T-helper 2 cell treated with Interferon-gamma antibody and Interleukin-4, amounts not matched to agents 5 μg/mL and 100 μg/mL, for 36 hours (primary cell): Measurements from ENCODE around the gene TREML4.
"Not testable (repeated sequence)": the region's sequence is repeated elsewhere in the genome, so short reads cannot be mapped to it uniquely, and the experiment has no call there.

Experiments
- DNase-seq: peaks from one replicate; pipeline ENCODE4 v3.0.0; 2021; ENCODE audit warnings: low spot score
- H3K27ac Mint-ChIP-seq: one replicate; pipeline ENCODE4 v1.8.0; 2021; ENCODE audit warnings: mild to moderate bottlenecking, mixed read lengths
- H3K27me3 Mint-ChIP-seq: one replicate; pipeline ENCODE4 v1.8.0; 2021; ENCODE audit warnings: low read depth, mixed read lengths
- H3K36me3 Mint-ChIP-seq: one replicate; pipeline ENCODE4 v1.8.0; 2021; ENCODE audit warnings: low read depth, mixed read lengths
- H3K4me1 Mint-ChIP-seq: one replicate; pipeline ENCODE4 v1.8.0; 2021; ENCODE audit warnings: low read depth, mixed read lengths
- H3K4me3 Mint-ChIP-seq: one replicate; pipeline ENCODE4 v1.8.0; 2022; ENCODE audit warnings: mild to moderate bottlenecking, moderate library complexity, mixed read lengths
- H3K9me3 Mint-ChIP-seq: one replicate; pipeline ENCODE4 v1.8.0; 2021; ENCODE audit warnings: mixed read lengths

TREML4 gene, protein sequence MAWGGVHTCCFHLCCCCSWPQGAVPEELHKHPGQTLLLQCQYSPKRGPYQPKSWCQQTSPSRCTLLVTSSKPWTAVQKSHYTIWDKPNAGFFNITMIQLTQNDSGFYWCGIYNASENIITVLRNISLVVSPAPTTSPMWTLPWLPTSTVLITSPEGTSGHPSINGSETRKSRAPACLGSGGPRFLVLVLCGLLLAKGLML

GRCh38 chr6:41228096-41228495 is at the start of gene TREML4:
Gene TREML4, plus strand, starts transcription at chr6:41228349. Its CDS starts 79 bp downstream, at chr6:41228428.
- Mint-ChIP-seq H3K4me1 (no peaks in the 10 kb centered on the region), H3K27me3 (peaks cover 55% of the 10 kb centered on the region), H3K9me3 (no peaks in the 10 kb centered on the region), H3K4me3 (no peak within 1 kb of the TSS), H3K36me3 (no peaks in the 10 kb centered on the region), H3K27ac (no peak within 1 kb of the TSS)
- DNase-seq: no peak

DNA sequence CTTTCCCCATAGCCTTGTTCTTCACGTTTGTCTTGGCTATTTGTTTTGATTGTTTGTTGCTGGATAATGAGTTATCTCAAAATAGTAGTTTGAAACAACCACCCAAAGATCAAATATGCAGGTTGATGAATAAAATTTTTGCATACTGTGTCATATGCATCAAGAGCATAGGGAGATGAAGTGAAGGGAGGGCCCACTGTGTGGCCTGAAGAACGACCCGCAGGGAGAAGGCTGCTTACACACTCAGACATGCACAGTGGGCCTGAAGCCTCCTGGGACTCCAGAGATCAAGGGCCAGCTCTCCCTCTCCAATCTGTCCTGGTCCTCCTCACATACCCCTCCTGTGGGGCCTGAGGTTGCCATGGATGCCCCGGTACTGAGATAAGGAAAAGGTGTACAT is 49.0 kb upstream of the TREML4 start:
- Mint-ChIP-seq H3K4me1 (peaks cover 13% of the 10 kb centered on the region), H3K27me3 (peaks cover 31% of the 10 kb centered on the region), H3K9me3 (no peaks in the 10 kb centered on the region), H3K4me3 (no peak overlapping the region), H3K36me3 (no peaks in the 10 kb centered on the region), H3K27ac (no peak overlapping the region)
- no peak for DNase-seq

GRCh38 chr6:41181566-41181965 is 46.6 kb upstream of the TREML4 start:
- H3K27ac Mint-ChIP-seq: no peak overlapping the region
- H3K27me3 Mint-ChIP-seq: peaks cover 20% of the 10 kb centered on the region
- peaks cover 24% of the 10 kb centered on the region for H3K4me1 Mint-ChIP-seq
- H3K36me3 Mint-ChIP-seq: no peaks in the 10 kb centered on the region
- H3K4me3 Mint-ChIP-seq: no peak overlapping the region
- no peak for DNase-seq
- H3K9me3 Mint-ChIP-seq: no peaks in the 10 kb centered on the region

DNA sequence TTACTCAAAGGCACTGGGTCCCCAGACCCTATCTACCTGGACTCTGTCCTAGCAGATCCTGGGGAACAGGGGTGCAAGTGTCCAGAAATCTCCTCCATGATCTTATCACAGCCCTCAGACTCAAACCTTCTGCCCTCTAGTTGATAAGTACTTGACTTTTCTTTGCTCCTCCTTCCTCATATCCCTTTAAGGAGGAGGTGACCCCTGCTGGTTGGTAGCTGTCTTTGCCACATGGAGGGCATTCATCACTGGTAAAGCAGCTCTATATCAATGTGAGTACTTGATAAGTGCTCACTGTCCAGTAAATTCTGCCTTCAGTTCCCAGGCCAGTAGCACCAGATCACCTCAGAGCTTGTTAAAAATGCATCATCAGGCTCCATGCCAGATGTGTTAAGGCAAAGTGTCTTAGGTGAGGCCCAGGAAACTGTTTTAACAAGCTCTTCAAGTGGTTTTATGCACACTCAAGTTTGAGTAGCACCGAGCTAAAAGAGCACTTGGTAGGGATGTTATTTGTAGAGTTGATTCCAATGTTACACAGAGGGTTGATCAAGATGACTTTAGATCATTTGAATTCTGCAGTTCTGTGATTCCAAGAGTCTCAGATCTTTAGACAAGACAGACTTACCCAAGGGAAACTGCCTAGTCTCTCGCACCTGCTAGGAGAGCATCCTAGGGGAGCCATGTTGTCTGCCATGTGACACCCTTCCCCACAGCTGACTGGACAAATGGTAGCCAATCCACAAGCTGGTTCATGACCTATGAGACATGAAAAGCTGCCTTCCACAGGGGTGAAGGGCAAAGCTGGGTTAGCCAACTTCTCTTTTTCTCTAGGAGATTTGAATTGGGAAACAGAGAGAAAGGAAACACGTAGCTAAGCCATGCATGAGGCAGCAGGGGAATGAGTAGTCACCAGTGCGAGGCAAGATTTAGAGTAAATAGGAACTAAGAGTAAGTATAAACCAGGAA is 45.8 kb upstream of the TREML4 start:
- Mint-ChIP-seq H3K4me1 (peaks cover 27% of the 10 kb centered on the region), H3K27ac (no peak overlapping the region), H3K36me3 (no peaks in the 10 kb centered on the region), H3K4me3 (no peak overlapping the region), H3K9me3 (no peaks in the 10 kb centered on the region), H3K27me3 (peaks cover 13% of the 10 kb centered on the region)
- peak; percentile 45 for DNase-seq

GRCh38 chr6:41184761-41185160 is 43.4 kb upstream of the TREML4 start:
- peaks cover 6% of the 10 kb centered on the region for H3K36me3 Mint-ChIP-seq
- H3K4me1 Mint-ChIP-seq: peaks cover 37% of the 10 kb centered on the region
- no peak overlapping the region for H3K27ac Mint-ChIP-seq

GRCh38 chr6:41186031-41186562 is 42.1 kb upstream of the TREML4 start:
- H3K36me3 Mint-ChIP-seq: peaks cover 20% of the 10 kb centered on the region
- H3K9me3 Mint-ChIP-seq: peaks cover 17% of the 10 kb centered on the region
- peak overlapping the region; percentile 41 for H3K27ac Mint-ChIP-seq
- DNase-seq: no peak
- peaks cover 37% of the 10 kb centered on the region for H3K4me1 Mint-ChIP-seq
- no peaks in the 10 kb centered on the region for H3K27me3 Mint-ChIP-seq
- H3K4me3 Mint-ChIP-seq: no peak overlapping the region

More at GRCh38 chr6:41184761-41185160, 43.4 kb upstream of the TREML4 start:
- Mint-ChIP-seq H3K9me3 (peaks cover 6% of the 10 kb centered on the region), H3K27me3 (peaks cover 2% of the 10 kb centered on the region), H3K4me3 (no peak overlapping the region)
- DNase-seq: no peak

- Mint-ChIP-seq H3K9me3 (peaks cover 17% of the 10 kb centered on the region), H3K4me3 (no peak overlapping the region), H3K27me3 (no peaks in the 10 kb centered on the region), H3K4me1 (peaks cover 23% of the 10 kb centered on the region), H3K27ac (no peak overlapping the region), H3K36me3 (peaks cover 33% of the 10 kb centered on the region)
- no peak for DNase-seq
Observed at GRCh38 chr6:41187924-41188886, 39.9 kb upstream of the TREML4 start.

- H3K4me3 Mint-ChIP-seq, H3K27ac Mint-ChIP-seq, H3K27me3 Mint-ChIP-seq, DNase-seq: not testable (repeated sequence)
- Mint-ChIP-seq H3K36me3 (peaks cover 37% of the 10 kb centered on the region), H3K4me1 (peaks cover 23% of the 10 kb centered on the region), H3K9me3 (peaks cover 17% of the 10 kb centered on the region)
Observed at GRCh38 chr6:41189046-41189445, 39.1 kb upstream of the TREML4 start.

GRCh38 chr6:41189967-41190366 is 38.2 kb upstream of the TREML4 start:
- H3K27me3 Mint-ChIP-seq: no peaks in the 10 kb centered on the region
- H3K4me1 Mint-ChIP-seq: peaks cover 28% of the 10 kb centered on the region
- peaks cover 17% of the 10 kb centered on the region for H3K9me3 Mint-ChIP-seq
- H3K4me3 Mint-ChIP-seq: no peak overlapping the region
- peaks cover 45% of the 10 kb centered on the region for H3K36me3 Mint-ChIP-seq
- no peak overlapping the region for H3K27ac Mint-ChIP-seq
- DNase-seq: no peak

DNA sequence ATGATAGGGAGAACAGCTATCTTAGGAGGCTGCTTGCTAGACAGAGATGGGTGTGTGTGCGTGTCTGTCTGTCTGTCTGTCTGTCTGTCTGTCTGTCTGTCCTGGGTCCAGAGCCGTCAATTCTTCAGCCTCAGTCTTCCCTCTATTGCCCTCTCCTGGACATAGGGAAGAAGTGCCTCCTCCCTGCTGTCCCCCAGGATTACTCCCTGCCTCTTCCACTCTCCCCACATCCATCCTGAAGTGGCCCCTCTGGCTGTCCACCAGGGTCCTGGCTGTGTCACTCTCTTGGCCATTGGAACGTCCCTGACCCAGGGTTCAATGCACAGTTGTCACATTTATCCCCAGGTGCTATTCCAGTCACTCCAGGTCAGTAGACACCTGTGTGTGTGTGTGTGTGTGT is 37.4 kb upstream of the TREML4 start:
- no peak overlapping the region for H3K27ac Mint-ChIP-seq
- H3K4me3 Mint-ChIP-seq: no peak overlapping the region
- peaks cover 17% of the 10 kb centered on the region for H3K9me3 Mint-ChIP-seq
- peaks cover 50% of the 10 kb centered on the region for H3K36me3 Mint-ChIP-seq
- peaks cover 23% of the 10 kb centered on the region for H3K4me1 Mint-ChIP-seq
- DNase-seq: no peak
- H3K27me3 Mint-ChIP-seq: no peaks in the 10 kb centered on the region

DNA sequence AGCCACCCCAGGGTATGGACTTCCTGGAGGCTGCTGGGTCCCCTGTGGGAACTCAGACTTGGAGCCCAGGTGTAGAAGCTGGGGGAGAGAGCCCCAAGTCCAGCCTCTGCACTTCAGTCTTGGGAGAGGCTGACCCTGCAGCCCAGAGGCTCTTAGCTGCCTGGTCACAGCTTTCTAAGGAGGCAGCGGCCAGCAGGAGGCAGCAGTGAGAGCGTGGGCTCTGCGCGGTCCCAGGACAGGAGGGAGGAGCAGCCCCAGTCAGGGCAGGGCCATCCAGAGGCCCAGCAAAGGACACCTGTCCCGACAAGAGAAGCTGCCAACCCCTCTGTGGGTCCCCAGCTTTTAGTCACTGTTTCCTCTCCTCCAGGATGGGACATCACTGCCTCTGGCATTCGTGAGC is 36.6 kb upstream of the TREML4 start:
- peaks cover 17% of the 10 kb centered on the region for H3K9me3 Mint-ChIP-seq
- peaks cover 57% of the 10 kb centered on the region for H3K36me3 Mint-ChIP-seq
- no peak for DNase-seq
- no peak overlapping the region for H3K27ac Mint-ChIP-seq
- H3K27me3 Mint-ChIP-seq: no peaks in the 10 kb centered on the region
- H3K4me3 Mint-ChIP-seq: no peak overlapping the region
- H3K4me1 Mint-ChIP-seq: peaks cover 18% of the 10 kb centered on the region

DNA sequence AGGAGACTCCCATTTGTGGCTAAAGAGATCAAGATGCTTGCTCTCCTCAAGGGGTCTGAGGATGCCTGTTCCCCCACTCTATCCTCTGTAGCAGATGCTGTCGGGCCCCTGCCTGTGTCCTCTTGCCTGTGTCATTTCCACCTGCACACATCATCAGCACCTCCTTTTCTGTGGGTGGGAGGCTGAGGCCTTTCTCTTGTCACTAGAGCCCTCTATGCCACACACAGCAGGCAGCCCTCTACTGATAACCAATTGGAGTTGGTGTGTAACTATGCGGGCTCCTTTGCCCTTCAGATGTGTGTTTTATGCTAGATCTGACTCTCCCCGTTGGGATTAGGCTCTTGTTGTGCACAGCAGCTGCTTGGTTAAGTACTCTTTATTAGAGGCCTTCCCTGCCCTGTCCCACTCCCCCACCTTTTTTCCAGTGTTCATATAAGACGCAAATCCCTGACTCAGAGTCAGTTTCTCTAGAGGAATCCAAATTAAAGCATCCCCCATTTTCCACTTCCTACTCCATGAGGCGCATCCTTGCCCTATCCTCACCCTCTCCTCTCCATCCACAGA is 34.9 kb upstream of the TREML4 start:
- peaks cover 17% of the 10 kb centered on the region for H3K9me3 Mint-ChIP-seq
- no peak overlapping the region for H3K4me3 Mint-ChIP-seq
- no peaks in the 10 kb centered on the region for H3K27me3 Mint-ChIP-seq
- peaks cover 73% of the 10 kb centered on the region for H3K36me3 Mint-ChIP-seq
- no peak overlapping the region for H3K27ac Mint-ChIP-seq
- H3K4me1 Mint-ChIP-seq: peaks cover 24% of the 10 kb centered on the region
- DNase-seq: no peak

- peaks cover 17% of the 10 kb centered on the region for H3K9me3 Mint-ChIP-seq
- no peak overlapping the region for H3K4me3 Mint-ChIP-seq
- peaks cover 20% of the 10 kb centered on the region for H3K4me1 Mint-ChIP-seq
- peaks cover 74% of the 10 kb centered on the region for H3K36me3 Mint-ChIP-seq
- no peaks in the 10 kb centered on the region for H3K27me3 Mint-ChIP-seq
- no peak for DNase-seq
- H3K27ac Mint-ChIP-seq: no peak overlapping the region
Observed at GRCh38 chr6:41193884-41194283, 34.3 kb upstream of the TREML4 start.
